GM12892 (cell line): ENCODE results near the gene SPATA6L.

Source experiments
- POLR2A ChIP-seq: IDR thresholded peaks from 2 replicates; pipeline ENCODE4 v1.6.1; 2011; ENCODE audit warnings: low read depth, low read length, control low read depth
- TAF1 ChIP-seq: IDR thresholded peaks from 2 replicates; pipeline ENCODE4 v1.6.1; 2011; ENCODE audit warnings: low read depth, mild to moderate bottlenecking, control low read depth, low read length, borderline replicate concordance

GRCh38 chr9:4700932-4701331 lies 34.7 kb upstream of the SPATA6L start:
- TF ChIP-seq POLR2A = no peak
- no peak for TF ChIP-seq TAF1
